Mammary epithelial cell (primary cell): ENCODE measurements around the gene DOK7.

Experiments
- CTCF ChIP-seq, 2 donors: IDR thresholded peaks in 1 of 2; conservative IDR thresholded peaks in 1 of 2; 2 replicates each; pipeline ENCODE4 v1.5.1; 2011 to 2012; ENCODE audit warnings: inconsistent platforms in 2 of 2, low read length in 2 of 2, mild to moderate bottlenecking in 2 of 2, control low read depth in 1 of 2, low read depth in 1 of 2; ENCODE audit not compliant: insufficient read depth in 1 of 2; ENCODE audit errors: extremely low read depth in 1 of 2
- EZH2 ChIP-seq: IDR thresholded peaks from 2 replicates; pipeline ENCODE4 v1.6.1; 2012; ENCODE audit warnings: low read length, inconsistent platforms, borderline replicate concordance

GRCh38 chr4:3413675-3414420, 49.3 kb upstream of the DOK7 start:
- TF ChIP-seq CTCF (conservative IDR thresholded peaks at IDR 0.05 in 1 of 2, IDR thresholded peaks at IDR 0.05 in 1 of 2; ENCODE audit: extremely low read depth in 1 of 2, insufficient read depth in 1 of 2, low read depth in 1 of 2, low read length in 2 of 2) = no peak
- TF ChIP-seq EZH2 = no peak
